K562 (cell line): ENCODE results near the gene PTCH1. TPM values are rescaled to one million over a fixed set of nuclear protein-coding genes. Genes with fewer than 3 reads are reported as not detected.
A peak's percentile ranks its signal among the peaks of the same experiment; 100 is the strongest.

Experiments used
- ARID3A ChIP-seq: IDR thresholded peaks from 2 replicates; pipeline ENCODE4 v1.6.1; 2012; ENCODE audit warnings: low read depth, low read length, improper control_type of control experiment, borderline replicate concordance
- CAMTA2 ChIP-seq: fragments of 250-450 bp; sonication (Bioruptor Pico); conservative IDR thresholded peaks from 2 replicates; pipeline ENCODE4 v1.5.1; 2022
- E2F3 ChIP-seq: fragments of 250-450 bp; sonication (Bioruptor Pico); IDR thresholded peaks from 2 replicates; pipeline ENCODE4 v1.4.0; 2020; ENCODE audit warnings: mild to moderate bottlenecking
- EZH2 ChIP-seq: IDR thresholded peaks from 2 replicates; pipeline ENCODE4 v1.6.1; 2012; ENCODE audit warnings: low read depth, mild to moderate bottlenecking, inconsistent platforms, low read length, borderline replicate concordance
- FUS ChIP-seq: fragments of 200-400 bp; formaldehyde crosslinking; optimal IDR thresholded peaks from 2 replicates; pipeline ENCODE3; 2017; ENCODE audit warnings: low read depth, low read length
- HDAC1 ChIP-seq, 2 experiments: fragments of 450-650 bp; IDR thresholded peaks; 2 replicates each; pipeline ENCODE4 v1.6.1; 2016 to 2017; ENCODE audit warnings: inconsistent platforms in 1 of 2, mild to moderate bottlenecking in 1 of 2, moderate library complexity in 1 of 2
- HNRNPLL ChIP-seq: fragments of 200-400 bp; formaldehyde crosslinking; IDR thresholded peaks from 2 replicates; pipeline ENCODE4 v1.6.1; 2017; ENCODE audit warnings: low read length, low read depth, mild to moderate bottlenecking; ENCODE audit not compliant: poor library complexity, severe bottlenecking
- MTA1 ChIP-seq: fragments of 450-650 bp; IDR thresholded peaks from 2 replicates; pipeline ENCODE4 v1.6.1; 2017; ENCODE audit warnings: borderline replicate concordance
- NONO ChIP-seq, 2 experiments: fragments of 200-400 bp in 1 of 2; fragments of 450-650 bp in 1 of 2; formaldehyde crosslinking in 1 of 2; IDR thresholded peaks; 2 replicates each; pipeline ENCODE4 v1.6.1; 2017; ENCODE audit warnings: low read depth in 2 of 2, mild to moderate bottlenecking in 2 of 2, moderate library complexity in 2 of 2, low read length in 1 of 2
- OTX1 ChIP-seq: fragments of 450-650 bp; formaldehyde crosslinking; IDR thresholded peaks from 2 replicates; pipeline ENCODE4 v1.4.0; 2022; ENCODE audit warnings: mild to moderate bottlenecking
- PHB2 ChIP-seq: fragments of 450-650 bp; IDR thresholded peaks from 2 replicates; pipeline ENCODE4 v1.6.1; 2017; ENCODE audit warnings: low read depth
- POLR2G ChIP-seq: fragments of 200-400 bp; formaldehyde crosslinking; IDR thresholded peaks from 2 replicates; pipeline ENCODE4 v1.6.1; 2017; ENCODE audit warnings: low read depth, mild to moderate bottlenecking, antibody characterized with exemption, low read length, moderate library complexity
- POLR3G ChIP-seq: IDR thresholded peaks from 2 replicates; pipeline ENCODE4 v1.6.1; 2011; ENCODE audit not compliant: insufficient read length, insufficient replicate concordance; ENCODE audit errors: extremely low read depth
- PTTG1 ChIP-seq: fragments of 450-650 bp; IDR thresholded peaks from 2 replicates; pipeline ENCODE4 v1.6.1; 2016; ENCODE audit warnings: low read depth, mild to moderate bottlenecking, missing genetic modification characterization, missing compliant biosample characterization
- RB1 ChIP-seq: fragments of 450-650 bp; IDR thresholded peaks from 2 replicates; pipeline ENCODE4 v1.6.1; 2017; ENCODE audit warnings: low read depth, mild to moderate bottlenecking
- RBM14 ChIP-seq: fragments of 200-400 bp; formaldehyde crosslinking; IDR thresholded peaks from 2 replicates; pipeline ENCODE4 v1.6.1; 2018; ENCODE audit warnings: low read depth, mild to moderate bottlenecking, low read length, moderate library complexity, borderline replicate concordance; ENCODE audit not compliant: insufficient read depth
- RFX5 ChIP-seq: IDR thresholded peaks from 2 replicates; pipeline ENCODE4 v1.6.1; 2011; ENCODE audit warnings: low read depth, mild to moderate bottlenecking, improper control_type of control experiment, low read length
- TAF9B ChIP-seq: fragments of 450-650 bp; IDR thresholded peaks from 2 replicates; pipeline ENCODE4 v1.6.1; 2018; ENCODE audit warnings: mild to moderate bottlenecking; ENCODE audit not compliant: partially characterized antibody
- U2AF2 ChIP-seq: fragments of 200-400 bp; formaldehyde crosslinking; optimal IDR thresholded peaks from 2 replicates; pipeline ENCODE3; 2017; ENCODE audit warnings: low read depth, mild to moderate bottlenecking, low read length
- ZNF184 ChIP-seq: sonication (generic); formaldehyde crosslinking; IDR thresholded peaks from 2 replicates; pipeline ENCODE4 v1.5.0; 2020; ENCODE audit warnings: missing genetic modification reagents
- ZNF586 ChIP-seq: fragments of 450-650 bp; formaldehyde crosslinking; conservative IDR thresholded peaks from 2 replicates; pipeline ENCODE4 v1.4.0; 2020; ENCODE audit warnings: mild to moderate bottlenecking, moderate library complexity
- polyA plus RNA-seq, 8 experiments: library from polyadenylated mRNA; depleted of rRNA in 4 of 8; stranded (reverse) in 5 of 8; unstranded in 3 of 8; fragments of >200 nt; fragmentation: Nextera tagmentation in 2 of 8; fragmentation: Illumina TruSeq in 1 of 8; extraction: Ambion mirVana in 2 of 8; extraction: Trizol in 1 of 8; gene quantifications; 2 replicates each; pipeline versions ENCODE4 v1.2.1 to v1.2.3, GENCODE V29; 2011 to 2014; ENCODE audit warnings: inconsistent platforms in 1 of 8, missing spikeins in 1 of 8
- total RNA-seq, 7 experiments: library from RNA; depleted of rRNA in 6 of 7; stranded (reverse); fragments of >200 nt in 6 of 7; fragmentation: Illumina TruSeq in 2 of 7; extraction: Trizol in 2 of 7; gene quantifications; 2 replicates each; pipeline versions ENCODE4 v1.2.1 to v1.2.3, GENCODE V29; 2011 to 2021; ENCODE audit warnings: low replicate concordance in 1 of 7
- TF ChIP-seq, protein P1 (sequence below): fragments of 450-650 bp; IDR thresholded peaks from 2 replicates; pipeline ENCODE4 v1.6.1; 2018; ENCODE audit warnings: mild to moderate bottlenecking, low read depth; ENCODE audit not compliant: partially characterized antibody
- TF ChIP-seq, protein P2 (sequence below): fragments of 450-650 bp; IDR thresholded peaks from 2 replicates; pipeline ENCODE4 v1.6.1; 2016; ENCODE audit warnings: borderline replicate concordance

The PTCH1 gene
- total and polyA plus RNA-seq, 9 of the 15 experiments (the other 6 are each of a cell fraction or from before 2014, with no cell fraction given) = 0.70 to 9.9 (median 3.8) TPM

GRCh38 chr9:95506678-95507463 lies 9.9 kb downstream of the PTCH1 start (continued):
- TF ChIP-seq, protein P1, sequence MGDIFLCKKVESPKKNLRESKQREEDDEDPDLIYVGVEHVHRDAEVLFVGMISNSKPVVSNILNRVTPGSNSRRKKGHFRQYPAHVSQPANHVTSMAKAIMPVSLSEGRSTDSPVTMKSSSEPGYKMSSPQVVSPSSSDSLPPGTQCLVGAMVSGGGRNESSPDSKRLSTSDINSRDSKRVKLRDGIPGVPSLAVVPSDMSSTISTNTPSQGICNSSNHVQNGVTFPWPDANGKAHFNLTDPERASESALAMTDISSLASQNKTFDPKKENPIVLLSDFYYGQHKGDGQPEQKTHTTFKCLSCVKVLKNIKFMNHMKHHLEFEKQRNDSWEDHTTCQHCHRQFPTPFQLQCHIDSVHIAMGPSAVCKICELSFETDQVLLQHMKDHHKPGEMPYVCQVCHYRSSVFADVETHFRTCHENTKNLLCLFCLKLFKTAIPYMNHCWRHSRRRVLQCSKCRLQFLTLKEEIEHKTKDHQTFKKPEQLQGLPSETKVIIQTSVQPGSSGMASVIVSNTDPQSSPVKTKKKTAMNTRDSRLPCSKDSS = no peak
- TF ChIP-seq HNRNPLL = peak; percentile 37
- no peak for TF ChIP-seq ZNF586 (CRISPR knock-in tag)
- 0 out of 4 replicates have a peak, but pooled peaks of 1 of the 2 experiments have one; percentile 49 for TF ChIP-seq NONO (IDR thresholded peaks at IDR 0.05; ENCODE audit: low read depth in 2 of 2, low read length in 1 of 2)
- no peak for TF ChIP-seq TAF9B
- TF ChIP-seq U2AF2 = no peak
- TF ChIP-seq FUS = no peak
- no peak for TF ChIP-seq E2F3 (CRISPR knock-in tag)
- no peak for TF ChIP-seq EZH2
- TF ChIP-seq CAMTA2 (CRISPR knock-in tag) = no peak
- no peak for TF ChIP-seq RBM14
- TF ChIP-seq PHB2 = no peak
- no peak for TF ChIP-seq MTA1
- TF ChIP-seq POLR2G = peak; percentile 71
- peak; percentile 46; the same call in 1 of the 2 replicates for TF ChIP-seq RB1
- peak in 1 of 2 experiments; percentile 46; a peak in 2 of 4 replicates for TF ChIP-seq HDAC1 (IDR thresholded peaks at IDR 0.05)
- no peak for TF ChIP-seq PTTG1 (tag)
- no peak for TF ChIP-seq ZNF184 (CRISPR knock-in tag)
- no peak for TF ChIP-seq OTX1 (CRISPR knock-in tag)
- no peak for TF ChIP-seq POLR3G
- TF ChIP-seq RFX5 = no peak
- no peak for TF ChIP-seq ARID3A
- TF ChIP-seq, protein P2, sequence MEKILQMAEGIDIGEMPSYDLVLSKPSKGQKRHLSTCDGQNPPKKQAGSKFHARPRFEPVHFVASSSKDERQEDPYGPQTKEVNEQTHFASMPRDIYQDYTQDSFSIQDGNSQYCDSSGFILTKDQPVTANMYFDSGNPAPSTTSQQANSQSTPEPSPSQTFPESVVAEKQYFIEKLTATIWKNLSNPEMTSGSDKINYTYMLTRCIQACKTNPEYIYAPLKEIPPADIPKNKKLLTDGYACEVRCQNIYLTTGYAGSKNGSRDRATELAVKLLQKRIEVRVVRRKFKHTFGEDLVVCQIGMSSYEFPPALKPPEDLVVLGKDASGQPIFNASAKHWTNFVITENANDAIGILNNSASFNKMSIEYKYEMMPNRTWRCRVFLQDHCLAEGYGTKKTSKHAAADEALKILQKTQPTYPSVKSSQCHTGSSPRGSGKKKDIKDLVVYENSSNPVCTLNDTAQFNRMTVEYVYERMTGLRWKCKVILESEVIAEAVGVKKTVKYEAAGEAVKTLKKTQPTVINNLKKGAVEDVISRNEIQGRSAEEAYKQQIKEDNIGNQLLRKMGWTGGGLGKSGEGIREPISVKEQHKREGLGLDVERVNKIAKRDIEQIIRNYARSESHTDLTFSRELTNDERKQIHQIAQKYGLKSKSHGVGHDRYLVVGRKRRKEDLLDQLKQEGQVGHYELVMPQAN = peak; percentile 71; the same call in 1 of the 2 replicates
